GM19438 (cell line): ENCODE results near the gene PLA2G2E.
"Not testable (repeated sequence)": the region's sequence is repeated elsewhere in the genome, so short reads cannot be mapped to it uniquely, and the experiment has no call there.

Experiments
- ATAC-seq: cut with Tn5 transposase; IDR thresholded peaks from one replicate; pipeline ENCODE4 v1.9.1; 2021; ENCODE audit warnings: low read depth; ENCODE audit not compliant: unreplicated experiment

PLA2G2E gene

DNA sequence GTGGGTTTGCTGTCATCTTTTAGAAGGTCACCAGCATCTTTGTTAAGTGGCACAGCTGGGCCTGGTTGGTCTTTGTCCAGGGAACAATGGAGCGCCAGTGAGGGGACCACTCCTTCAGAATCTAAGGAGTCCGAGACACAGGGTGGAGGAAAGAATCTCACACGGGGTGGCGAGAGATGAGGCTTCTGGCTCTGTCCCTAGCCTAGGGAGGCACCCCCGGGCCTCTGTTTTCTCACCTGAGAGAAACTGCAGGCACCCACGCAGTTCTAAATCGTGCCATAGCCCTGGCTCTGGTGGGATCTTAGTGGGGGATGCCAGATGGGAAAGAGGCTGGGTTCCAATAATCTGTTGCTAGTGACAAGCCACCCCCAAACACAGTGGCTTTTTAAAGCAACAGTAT is 10.9 kb upstream of the PLA2G2E start:
- ATAC-seq: no peak

DNA sequence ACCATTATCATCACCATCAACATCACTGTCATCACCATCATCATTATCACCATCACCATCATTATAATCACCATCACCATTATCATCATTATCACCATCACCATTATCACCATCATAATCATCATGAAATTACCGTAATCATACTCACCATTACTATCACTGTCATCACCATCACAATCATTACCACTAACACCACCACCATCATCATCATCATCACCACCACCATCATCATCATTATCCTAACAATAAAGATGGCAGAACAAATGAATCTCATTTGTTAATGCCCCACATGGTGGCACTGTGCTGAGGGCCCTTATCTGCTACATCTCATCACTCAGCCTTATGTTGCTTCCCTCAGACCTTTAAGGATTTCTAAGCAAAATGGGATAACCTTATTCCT is 9.4 kb upstream of the PLA2G2E start:
- no peak for ATAC-seq

DNA sequence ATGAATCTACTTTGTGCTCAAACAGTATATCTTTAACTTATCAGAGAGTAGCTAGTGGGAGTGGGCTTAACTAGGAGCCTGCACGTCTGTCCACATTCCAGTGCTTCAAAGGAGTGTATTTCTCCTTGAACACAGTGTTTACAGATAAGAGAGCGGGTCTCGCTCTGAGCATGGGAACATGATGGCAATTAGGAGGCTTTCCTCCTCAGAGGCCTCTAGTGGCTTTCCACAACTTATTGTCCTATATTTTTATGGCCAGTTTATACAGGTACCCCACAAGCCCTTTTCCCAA is 3.7 kb upstream of the PLA2G2E start:
- ATAC-seq: not testable (repeated sequence)

DNA sequence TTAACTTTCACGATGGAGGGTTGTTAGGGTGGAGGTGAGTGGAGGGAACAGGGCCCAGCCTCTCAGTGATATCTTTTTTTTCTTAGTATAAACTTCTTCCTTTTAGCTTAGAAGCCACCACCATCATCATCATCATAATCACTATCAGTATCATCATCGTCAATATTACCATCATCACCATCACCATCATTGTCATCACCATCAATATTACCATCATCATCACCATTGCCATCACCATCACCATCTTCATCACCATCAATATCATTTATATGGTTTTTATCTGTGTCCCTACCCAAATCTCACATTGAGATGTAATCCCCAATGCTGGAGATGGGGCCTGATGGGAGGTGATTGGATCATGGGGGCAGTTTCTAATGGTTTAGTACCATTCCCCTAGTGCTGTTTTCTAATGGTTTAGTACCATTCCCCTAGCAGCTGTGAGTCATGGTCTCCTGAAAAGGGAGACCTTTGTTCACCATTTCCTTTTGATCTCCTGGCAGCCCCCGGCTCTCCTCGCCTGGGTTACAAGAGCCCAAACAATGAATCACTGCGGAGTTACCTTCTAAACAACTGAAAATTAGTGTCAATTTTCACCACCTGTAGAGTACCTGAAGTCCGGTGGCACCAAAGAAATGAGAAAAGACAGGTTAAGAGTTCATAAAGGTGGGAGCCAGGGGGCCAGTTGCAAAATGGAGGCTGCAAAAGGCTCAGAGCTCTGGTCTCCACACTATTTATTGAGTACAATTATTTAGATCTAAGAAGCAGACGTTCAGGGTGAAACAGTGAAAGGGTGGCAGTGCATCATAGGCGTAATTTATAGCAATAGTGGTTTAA is 3.1 kb upstream of the PLA2G2E start:
- ATAC-seq: no peak

DNA sequence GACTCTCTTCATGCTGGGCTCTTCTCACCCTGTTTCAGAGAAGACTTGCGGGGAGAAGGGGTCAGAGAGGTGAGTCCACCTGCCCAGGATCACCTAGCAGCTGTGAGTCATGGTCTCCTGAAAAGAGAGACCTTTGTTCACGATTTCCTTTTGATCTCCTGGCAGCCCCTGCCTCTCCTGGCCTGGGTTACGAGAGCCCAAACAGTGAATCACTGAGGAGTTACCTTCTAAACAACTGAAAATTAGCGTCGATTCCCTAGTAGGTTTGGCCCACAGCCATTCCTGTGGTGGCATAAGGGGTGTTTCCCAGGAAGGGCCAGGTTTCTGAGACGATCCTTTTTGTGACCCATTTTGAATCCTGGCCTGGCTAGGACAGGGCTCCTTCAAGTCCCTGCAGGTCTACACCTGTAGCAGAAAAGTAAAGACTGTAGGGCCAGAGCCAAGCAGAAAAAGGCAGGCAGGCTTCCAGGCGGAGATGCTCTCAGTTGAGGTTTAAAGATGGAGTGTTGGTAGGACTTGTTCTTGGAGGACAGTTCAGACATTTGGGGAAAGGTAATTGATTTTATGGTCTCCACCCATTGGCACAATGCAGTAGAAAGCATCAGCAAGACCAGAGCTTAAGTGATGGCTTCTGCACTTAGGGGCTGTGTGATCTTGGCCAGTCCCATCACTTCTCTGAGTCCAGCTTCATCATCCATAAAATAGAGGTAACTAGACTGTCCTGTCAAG is 2.1 kb upstream of the PLA2G2E start:
- no peak for ATAC-seq

DNA sequence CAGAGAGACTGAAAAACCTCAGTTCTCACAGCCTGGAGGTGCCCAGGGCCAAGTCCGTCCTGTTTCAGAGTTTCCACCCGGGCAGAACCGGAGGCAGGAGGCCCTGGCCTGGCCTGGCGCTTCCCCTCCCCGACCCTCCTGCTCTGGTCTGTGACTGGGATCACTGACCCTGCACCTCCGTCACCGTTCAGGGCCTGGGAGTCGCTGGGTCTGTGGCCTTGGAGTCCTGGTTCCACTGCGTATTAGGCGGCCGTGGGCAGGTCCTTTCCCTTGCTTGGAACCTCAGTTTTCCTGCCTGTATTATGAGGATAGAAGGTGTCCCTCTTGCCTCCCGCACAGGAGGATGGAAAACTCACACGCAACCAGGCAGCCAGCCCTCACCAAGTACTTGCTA is 533 bp upstream of the PLA2G2E start:
- ATAC-seq: no peak

DNA sequence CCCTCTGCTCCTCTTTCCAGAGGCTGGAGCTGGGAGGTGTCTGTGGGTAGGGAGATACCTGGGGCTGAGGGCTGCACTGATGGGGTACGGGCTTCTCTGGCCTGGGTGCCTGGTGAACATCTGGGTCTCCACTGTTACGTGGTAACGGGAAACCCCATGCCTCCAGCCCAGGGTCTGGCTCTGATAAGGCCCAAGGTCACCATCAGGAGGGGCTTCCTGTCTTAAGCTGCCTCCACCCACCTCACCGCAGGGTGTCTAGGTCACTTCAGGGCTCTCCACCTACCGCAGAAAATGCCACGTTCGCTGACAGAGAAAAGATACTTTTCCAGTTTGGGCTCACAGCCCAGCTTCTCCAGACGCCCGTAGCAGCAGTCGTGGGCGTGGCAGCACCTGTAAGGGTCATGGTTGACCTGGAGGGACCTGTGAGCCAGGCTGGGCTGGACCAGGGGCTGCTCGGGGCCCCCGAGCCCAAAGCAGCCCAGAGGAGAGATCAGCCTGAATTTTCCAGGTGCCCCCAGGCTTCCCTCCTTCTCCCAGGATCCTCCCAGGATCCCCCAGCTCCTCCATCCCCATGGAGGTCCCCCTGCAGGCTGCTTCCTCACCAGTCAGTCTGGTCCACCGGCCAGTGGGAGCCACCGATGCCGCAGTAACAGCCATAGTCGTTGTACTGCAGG is 1.3 kb downstream of the PLA2G2E start:
- ATAC-seq: no peak

DNA sequence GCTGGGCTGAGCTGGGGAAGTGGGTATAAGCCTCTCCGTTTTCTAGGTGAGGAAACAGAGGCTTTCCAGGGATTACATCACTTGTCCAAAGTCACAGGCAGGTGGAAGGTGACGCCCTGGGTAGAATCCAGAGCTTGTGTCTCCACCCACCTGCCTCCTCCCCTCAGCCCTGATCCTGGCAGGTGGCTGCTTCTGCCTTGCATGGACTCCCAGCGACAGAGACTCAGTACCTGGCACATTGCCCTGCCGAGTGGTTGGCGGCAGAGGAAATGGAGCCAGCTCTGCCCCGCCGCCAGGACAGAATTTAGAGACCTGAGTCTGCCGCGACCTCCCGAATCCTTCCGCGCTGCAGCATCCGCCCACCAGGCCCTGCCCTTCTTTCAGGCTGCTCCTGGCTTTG is 2.1 kb downstream of the PLA2G2E start:
- ATAC-seq: no peak

DNA sequence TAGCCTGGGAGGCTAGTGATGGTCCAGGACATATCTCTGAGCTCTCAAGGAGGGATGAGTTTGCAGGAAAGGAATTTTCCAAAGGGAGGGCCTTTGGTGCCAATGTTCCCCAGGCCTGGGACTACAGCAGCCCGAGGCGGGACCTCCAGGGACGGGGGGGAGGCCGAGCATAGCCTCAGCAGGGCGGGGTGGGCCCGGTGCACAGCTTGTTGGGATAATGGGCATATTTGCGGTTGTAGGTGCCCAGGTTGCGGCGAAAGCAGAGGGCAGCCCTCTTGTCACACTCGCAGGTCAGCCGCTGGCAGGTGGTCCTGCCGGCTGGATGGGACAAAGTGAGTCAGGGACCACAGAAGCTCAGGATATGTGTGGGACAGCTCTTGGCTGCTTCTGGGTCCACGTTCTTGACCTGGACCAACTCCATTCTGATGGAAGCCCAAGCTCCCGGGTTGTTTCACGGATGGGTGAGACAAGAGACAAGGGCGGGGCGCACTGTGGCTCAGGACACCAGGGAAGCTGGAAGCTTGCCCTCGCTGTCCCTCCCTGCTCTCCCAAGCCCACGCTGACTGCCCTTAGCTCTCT is 3.2 kb downstream of the PLA2G2E start:
- no peak for ATAC-seq

DNA sequence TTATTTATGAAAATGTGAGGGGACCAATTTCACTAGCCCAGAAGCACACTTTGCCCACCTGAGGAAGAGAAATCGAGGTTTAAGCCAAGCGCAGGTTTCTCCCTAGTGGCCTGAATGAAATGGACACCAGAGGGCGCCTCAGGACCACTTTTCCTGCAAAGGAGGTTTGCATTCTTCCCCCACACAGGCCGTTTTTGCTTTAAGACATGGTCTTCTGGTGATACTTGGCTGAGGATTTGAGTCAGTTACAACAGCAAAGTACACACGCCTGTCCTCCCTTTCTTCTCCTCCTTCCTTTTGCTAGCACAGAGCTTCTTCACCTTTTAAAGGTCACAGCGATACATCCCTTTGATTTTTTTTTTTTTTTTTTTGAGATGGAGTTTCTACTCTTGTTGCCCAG is 5.4 kb downstream of the PLA2G2E start:
- no peak for ATAC-seq

DNA sequence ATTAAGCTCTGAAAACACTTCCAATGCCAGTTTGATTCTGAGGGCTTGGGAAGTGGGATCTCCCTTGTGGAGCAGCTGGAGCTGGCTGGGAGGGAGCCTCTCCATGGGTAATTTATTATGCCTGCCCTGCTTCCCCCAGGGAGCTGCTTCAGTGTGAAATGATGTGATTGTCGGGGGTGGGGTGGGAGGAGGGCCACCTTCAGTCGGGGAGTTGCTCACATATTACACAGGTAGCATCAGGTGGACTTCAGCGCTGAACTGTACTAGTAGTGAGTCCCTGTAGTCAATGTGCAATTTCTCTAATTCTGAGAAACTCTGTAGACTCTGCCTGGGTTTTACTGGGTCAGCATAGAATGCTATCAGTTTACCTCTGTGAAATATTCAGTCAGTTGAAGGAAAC is 12.8 kb downstream of the PLA2G2E start:
- ATAC-seq: no peak

DNA sequence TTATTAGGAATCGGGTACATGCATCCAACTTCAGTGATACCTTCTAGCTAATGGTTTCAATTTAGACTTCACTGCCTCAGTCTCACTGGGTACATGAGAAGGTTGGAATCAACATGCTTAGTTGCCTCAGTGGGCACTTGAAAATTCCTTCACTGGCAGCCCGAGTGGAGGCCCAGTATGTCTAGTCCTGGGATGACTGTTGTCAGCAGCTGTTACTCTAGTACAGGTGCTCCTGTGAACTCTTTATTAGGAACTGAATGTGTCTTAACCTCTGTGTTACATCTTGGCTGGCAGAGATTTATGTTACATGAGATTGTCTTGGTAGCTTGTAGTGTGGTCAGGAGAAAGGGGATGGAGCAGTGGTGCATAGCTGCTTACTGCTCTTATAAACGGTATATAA is 13.4 kb downstream of the PLA2G2E start:
- no peak for ATAC-seq

DNA sequence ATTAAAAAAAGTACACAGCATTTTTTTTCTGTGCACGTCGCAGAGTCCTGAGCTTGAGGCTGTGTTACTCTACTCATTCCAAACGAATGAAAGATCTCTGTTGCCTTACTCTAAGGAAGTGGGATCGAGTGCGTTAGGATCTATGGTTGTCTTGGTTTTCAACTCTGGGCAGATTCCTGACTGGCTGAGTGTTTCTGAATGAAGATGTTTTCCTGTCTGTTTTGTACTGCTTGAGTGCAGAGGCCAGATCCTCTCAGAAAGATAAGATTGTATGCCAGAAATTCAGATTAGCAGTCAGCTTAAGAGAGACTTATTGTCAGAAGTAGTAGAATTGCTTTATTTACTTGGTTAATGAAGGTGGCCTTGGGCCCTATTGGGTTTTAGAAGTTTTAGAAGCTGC is 14.0 kb downstream of the PLA2G2E start:
- ATAC-seq: no peak

DNA sequence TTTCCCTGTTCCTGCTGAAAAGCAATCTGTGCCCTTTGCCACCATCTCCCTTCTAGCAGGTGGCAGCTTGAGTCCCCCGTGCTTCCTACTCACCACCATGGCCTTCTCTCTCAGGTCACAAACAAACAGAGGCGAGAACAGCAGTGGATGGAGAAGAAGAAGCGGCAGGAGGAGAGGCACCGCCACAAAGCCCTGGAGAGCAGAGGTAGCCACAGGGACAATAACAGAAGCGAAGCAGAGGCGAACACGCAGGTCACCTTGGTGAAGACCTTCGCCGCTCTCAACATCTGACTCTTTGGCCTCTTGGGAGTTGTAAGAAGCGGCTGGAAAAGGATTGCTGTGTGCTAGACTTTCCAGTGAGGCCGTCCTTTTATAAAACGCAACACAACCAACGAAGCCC is 16.0 kb downstream of the PLA2G2E start:
- ATAC-seq: no peak

DNA sequence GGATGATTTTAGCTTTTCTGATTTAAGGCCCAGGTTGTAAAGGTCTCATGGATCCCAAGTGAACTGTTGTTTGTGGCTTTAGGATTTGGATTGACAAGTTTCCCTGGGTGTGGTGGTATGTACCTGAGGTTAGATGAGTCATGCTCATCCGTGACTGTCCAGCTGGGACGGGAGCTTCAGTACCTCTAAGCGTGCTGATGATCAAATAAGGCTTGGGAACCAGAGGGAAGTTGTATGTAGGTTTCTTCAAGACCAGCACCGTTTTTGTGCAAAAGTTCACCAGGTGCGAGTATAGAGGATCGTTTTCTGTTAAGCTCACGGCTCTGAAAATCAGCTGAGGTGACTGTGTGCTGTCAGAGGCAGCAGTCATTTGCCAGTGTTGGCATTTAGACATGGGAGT is 19.8 kb downstream of the PLA2G2E start:
- ATAC-seq: no peak

DNA sequence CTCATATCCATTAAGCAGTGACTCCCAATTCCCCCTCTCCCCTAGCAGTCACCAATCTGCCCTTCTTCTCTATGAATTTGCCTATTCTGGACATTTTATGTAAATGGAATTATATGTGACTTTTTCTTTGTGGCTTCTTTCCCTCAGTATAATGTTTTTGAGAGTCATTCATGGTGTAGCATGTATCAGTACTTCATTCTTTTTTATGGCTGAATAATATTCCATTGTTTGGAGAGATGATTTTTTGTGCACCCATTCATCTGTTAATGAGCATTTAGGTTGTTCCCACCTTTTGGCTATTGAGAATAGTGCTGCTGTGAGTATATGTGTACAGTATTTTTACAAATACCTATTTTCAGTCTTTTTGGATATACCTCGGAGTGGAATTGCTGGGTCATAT is 21.8 kb downstream of the PLA2G2E start:
- no peak for ATAC-seq

DNA sequence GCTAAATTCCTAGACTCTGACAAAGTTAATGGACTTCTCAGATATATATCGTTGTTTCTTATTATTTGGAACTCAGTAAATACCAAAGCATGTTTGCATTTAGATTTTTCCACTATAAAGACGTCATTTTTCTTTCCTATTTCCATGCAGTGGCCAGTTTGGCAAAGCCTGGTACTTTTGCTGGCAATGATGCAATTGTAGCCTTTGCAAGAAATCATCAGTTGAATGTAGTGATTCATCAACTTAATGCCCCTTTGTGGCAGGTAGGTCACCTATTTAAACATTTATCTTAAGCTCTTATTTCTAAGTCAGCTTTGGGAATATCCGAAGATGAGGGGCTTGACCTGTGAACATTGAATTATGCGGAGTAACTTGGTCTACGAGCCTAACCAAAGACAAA is 29.2 kb downstream of the PLA2G2E start:
- no peak for ATAC-seq

DNA sequence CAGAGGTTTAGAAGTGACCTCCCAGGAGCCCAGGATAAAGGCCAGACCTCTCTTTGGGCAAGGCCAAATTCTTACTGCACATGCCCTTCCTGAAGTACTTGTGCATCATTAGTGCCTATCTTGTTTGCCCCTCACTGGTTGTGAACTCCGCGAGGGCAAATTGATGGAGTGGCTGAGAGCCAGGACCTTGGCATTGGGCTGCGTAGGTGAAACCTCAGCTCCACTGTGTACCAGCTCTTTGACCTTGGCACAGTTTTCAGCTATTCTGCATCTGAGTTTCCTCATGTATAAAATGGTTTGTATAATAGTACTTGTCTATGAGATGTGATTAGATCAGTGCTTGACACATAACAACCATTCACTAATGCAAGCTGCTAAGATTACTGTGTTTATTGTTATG is 29.7 kb downstream of the PLA2G2E start:
- no peak for ATAC-seq

DNA sequence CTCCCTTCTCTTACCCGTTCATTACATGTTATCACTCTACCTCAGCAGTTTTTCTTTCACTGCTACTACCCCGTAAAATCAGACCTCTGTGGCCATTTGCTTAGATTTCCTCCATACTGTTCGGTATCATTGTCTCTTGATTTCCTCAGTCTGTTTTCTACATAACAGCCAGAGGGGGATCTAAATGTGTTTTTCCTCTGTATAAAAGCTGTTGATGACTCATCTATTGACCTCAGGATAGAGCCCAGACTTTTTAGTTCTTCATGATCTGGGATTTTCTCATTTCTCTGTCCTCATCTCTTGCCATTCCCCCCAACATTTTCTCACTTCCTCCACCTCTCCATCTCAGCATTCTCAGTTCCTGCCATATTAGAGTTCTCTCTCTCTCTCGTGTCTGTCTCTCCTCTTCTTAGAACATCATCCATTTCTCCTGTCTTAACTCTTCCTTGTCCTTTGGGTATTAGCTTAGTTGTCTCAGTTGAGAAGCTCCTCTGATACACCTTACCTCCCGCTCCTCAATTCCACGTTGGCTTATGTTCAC is 30.7 kb downstream of the PLA2G2E start:
- ATAC-seq: no peak

DNA sequence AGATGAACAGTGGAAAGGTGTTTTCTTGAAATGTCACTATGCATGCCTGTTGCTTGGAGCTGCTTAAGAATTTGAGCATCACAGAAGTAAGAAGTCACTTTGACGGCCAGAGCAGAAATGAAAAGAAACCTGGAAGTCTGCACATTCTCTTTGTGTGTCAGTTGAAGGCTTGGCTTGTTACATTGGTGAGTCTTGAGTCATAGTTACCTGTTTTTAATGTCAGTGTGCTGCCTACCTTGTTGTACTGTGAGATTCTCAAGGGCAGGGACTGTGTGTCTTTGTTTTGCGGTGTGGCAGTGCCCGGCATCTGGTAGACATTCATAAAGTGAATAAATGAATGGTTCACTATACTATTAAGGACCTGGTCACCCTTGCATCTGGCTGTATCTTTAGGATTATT is 31.3 kb downstream of the PLA2G2E start:
- ATAC-seq: no peak

DNA sequence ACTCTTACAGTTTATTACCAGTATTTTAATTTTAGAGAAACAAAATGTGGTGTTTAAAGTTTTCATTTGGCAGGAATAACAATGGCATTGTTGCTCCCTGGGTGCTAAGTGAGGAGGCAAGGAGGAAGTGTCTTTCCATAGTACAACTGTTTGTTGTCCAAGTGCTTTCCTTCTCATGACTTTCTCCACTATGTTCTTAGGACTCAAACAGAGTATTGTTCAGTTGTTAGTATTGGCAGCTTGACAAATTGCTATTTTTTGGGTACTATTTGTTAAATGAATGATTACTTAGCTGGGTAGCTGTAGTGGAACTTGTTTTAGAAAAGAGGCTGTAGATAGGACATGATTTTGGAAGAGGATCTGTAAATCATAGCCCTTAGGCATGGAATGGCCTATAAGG is 33.8 kb downstream of the PLA2G2E start:
- no peak for ATAC-seq
